ENCODE results near the gene RIBC1.
"Not testable (repeated sequence)": the region's sequence is repeated elsewhere in the genome, so short reads cannot be mapped to it uniquely, and the experiment has no call there.

The RIBC1 gene

GRCh38 chrX:53435997-53436396 lies 13.3 kb downstream of the RIBC1 start:
- no peak for DNase-seq (ENCODE audit: low read depth)

- no peak for DNase-seq (ENCODE audit: low read depth)
These were observed 14.5 kb downstream of the RIBC1 start for GRCh38 chrX:53437206-53437605.

- no peak for DNase-seq (ENCODE audit: low read depth)
These were observed 15.6 kb downstream of the RIBC1 start for GRCh38 chrX:53438174-53438831.

- DNase-seq (ENCODE audit: low read depth): no peak
These were observed 16.2 kb downstream of the RIBC1 start for GRCh38 chrX:53438832-53439230.

- DNase-seq (ENCODE audit: low read depth): no peak
These were observed 17.4 kb downstream of the RIBC1 start for GRCh38 chrX:53440101-53440500.

GRCh38 chrX:53440621-53441517 lies 18.2 kb downstream of the RIBC1 start:
- DNase-seq (ENCODE audit: low read depth): no peak

- peak; percentile 39 for DNase-seq (ENCODE audit: low read depth)
These were observed 19.1 kb downstream of the RIBC1 start for GRCh38 chrX:53441531-53442321.

- DNase-seq (ENCODE audit: low read depth): no peak
These were observed 19.6 kb downstream of the RIBC1 start for GRCh38 chrX:53442322-53442631.

GRCh38 chrX:53445977-53446376 lies 23.3 kb downstream of the RIBC1 start:
- no peak for DNase-seq (ENCODE audit: low read depth)

GRCh38 chrX:53447441-53447840 lies 24.8 kb downstream of the RIBC1 start:
- no peak for DNase-seq (ENCODE audit: low read depth)

- no peak for DNase-seq (ENCODE audit: low read depth)
These were observed 27.0 kb downstream of the RIBC1 start for GRCh38 chrX:53449632-53450031.

- no peak for DNase-seq (ENCODE audit: low read depth)
These were observed 30.1 kb downstream of the RIBC1 start for GRCh38 chrX:53452812-53453211.

- no peak for DNase-seq (ENCODE audit: low read depth)
These were observed 33.6 kb downstream of the RIBC1 start for GRCh38 chrX:53456254-53456653.

GRCh38 chrX:53458082-53458481 lies 35.4 kb downstream of the RIBC1 start:
- no peak for DNase-seq (ENCODE audit: low read depth)

GRCh38 chrX:53468659-53469058 lies 46.0 kb downstream of the RIBC1 start:
- DNase-seq (ENCODE audit: low read depth): not testable (repeated sequence)

- no peak for DNase-seq (ENCODE audit: low read depth)
These were observed 48.7 kb downstream of the RIBC1 start for GRCh38 chrX:53471346-53471745.

- DNase-seq (ENCODE audit: low read depth): no peak
These were observed 52.0 kb downstream of the RIBC1 start for GRCh38 chrX:53474707-53475106.

GRCh38 chrX:53476371-53476770 lies 53.7 kb downstream of the RIBC1 start:
- DNase-seq (ENCODE audit: low read depth): no peak

GRCh38 chrX:53479301-53479700 lies 56.6 kb downstream of the RIBC1 start:
- no peak for DNase-seq (ENCODE audit: low read depth)
